Activated CD4-positive, alpha-beta memory T cell treated with anti-CD3 and anti-CD28 coated beads for 36 hours (primary cell): ENCODE measurements around the gene CHI3L1. TPM values are rescaled to one million over a fixed set of nuclear protein-coding genes. Genes with fewer than 3 reads are reported as not detected.

Experiments used
- CTCF ChIA-PET: fragments of 350-600 bp; sonication (Branson Sonifier 250); formaldehyde crosslinking; loops from one replicate; lab custom pipeline; 2021; ENCODE audit warnings: antibody characterized with exemption, inconsistent platforms; lab: Charles Lee
- POLR2A ChIA-PET: fragments of 350-600 bp; sonication (Branson Sonifier 250); formaldehyde crosslinking; loops from one replicate; lab custom pipeline; 2021; ENCODE audit warnings: antibody characterized with exemption; lab: Charles Lee
- DNase-seq: peaks from one replicate; pipeline ENCODE4 v3.0.0-alpha.2; 2020
- H3K27ac Mint-ChIP-seq: one replicate; pipeline ENCODE4 v1.8.0; 2021; ENCODE audit warnings: mixed read lengths
- H3K27me3 Mint-ChIP-seq: one replicate; pipeline ENCODE4 v1.8.0; 2021; ENCODE audit warnings: mixed read lengths
- H3K36me3 Mint-ChIP-seq: one replicate; pipeline ENCODE4 v1.8.0; 2021; ENCODE audit warnings: mixed read lengths
- H3K4me1 Mint-ChIP-seq: one replicate; pipeline ENCODE4 v1.8.0; 2021; ENCODE audit warnings: low read depth, mixed read lengths
- H3K4me3 Mint-ChIP-seq: one replicate; pipeline ENCODE4 v1.8.0; 2021; ENCODE audit warnings: mild to moderate bottlenecking, mixed read lengths
- H3K9me3 Mint-ChIP-seq: one replicate; pipeline ENCODE4 v1.8.0; 2021; ENCODE audit warnings: mixed read lengths
- intact Hi-C: fragments of 100-400 bp; cut with micrococcal nuclease; formaldehyde crosslinking; loops from one replicate; pipeline ENCODE4 v1.15.1; 2023
- total RNA-seq, 2 experiments: library from RNA; stranded (reverse); gene quantifications; one replicate each; pipeline ENCODE4 v1.2.3, GENCODE V29; 2021

CHI3L1 gene
- total RNA-seq, 2 experiments from 2014 or later = not detected

DNA sequence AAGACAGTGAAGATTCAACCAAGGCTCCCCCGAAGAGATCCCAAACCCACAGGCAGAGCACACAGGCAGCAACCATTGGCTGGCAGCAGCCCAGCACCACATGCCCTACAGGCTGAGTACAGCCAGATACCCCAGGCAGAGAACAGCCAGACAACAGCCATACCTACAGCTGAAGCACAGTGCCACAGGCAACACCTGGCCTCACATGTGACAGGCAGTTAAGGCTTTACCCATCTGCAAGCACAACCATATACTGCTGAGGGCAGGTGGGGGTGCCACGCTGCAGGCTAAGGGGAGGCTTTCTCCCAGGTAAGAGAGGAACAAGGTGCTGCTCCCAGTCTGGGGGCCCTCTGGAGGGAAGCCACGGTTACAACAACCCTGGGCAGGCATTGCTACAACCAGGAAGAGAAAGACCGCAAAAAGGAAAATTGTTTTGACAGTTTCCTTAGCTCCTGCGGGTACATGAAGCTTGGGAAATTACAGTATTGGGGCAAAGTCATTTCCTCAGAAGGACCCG is 30.7 kb upstream of the CHI3L1 start:
- no peak for DNase-seq
- Mint-ChIP-seq H3K27me3 (peaks cover 8% of the 10 kb centered on the region), H3K36me3 (no peaks in the 10 kb centered on the region), H3K4me1 (no peaks in the 10 kb centered on the region), H3K9me3 (no peaks in the 10 kb centered on the region), H3K27ac (no peak overlapping the region), H3K4me3 (no peak overlapping the region)
- POLR2A ChIA-PET = no interaction called here
- intact Hi-C loops = loop anchor here (2.0 to 5.0 kb wide), 2 partner anchors 45 to 98 kb away; no protein-coding TSS in a partner anchor
- CTCF ChIA-PET = interaction anchor here (0.9 to 13.4 kb wide), 11 partner anchors 11 to 271 kb away, joined by 3 to 248 read pairs (median 14); partner anchors contain the start of gene MYBPH

DNA sequence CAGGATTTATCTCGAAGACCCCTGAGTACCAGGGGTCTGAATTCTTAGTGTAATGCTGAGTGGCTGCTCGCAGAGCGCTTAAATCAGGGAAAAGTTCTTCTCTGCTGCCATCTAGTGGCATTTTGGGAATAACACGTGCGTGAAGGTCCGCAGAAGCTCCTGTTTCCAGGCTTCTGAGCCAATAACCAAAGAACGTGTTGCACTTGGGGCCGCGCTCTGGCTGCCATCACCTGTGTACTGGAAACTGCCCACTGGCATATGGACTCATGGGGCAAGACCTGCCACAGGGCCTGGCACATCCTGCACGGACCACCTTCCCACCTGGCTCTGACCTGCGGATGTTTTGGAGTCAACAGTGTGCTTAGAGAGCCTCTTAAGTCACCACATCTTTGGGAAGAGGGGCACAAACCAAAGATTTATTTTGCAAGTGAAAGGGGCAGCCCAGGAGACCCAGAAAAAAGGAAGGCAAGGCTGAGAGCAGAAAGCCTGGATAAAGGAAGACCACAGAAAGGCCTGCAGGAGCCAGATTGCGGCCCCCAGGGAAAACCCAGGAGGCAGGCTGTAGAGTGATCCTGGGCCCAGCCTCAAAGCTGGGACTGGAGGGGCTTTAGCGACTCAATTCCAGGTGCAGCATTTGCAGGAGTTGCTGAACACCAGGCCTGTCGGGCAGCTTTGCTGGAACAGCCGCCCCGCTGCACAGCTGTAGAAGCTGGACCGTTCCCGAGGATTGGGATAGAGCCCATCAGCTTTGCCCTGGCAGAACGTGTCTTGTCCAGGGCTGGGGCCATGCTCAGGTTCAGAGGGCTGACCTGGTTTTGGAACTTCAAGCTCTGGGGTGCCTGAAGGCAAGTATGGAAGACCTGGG is 30.0 kb upstream of the CHI3L1 start:
- ChIA-PET POLR2A (no interaction called here), CTCF (interaction anchor here (0.5 to 13.4 kb wide), 41 partner anchors 8 to 390 kb away, joined by 3 to 248 read pairs (median 4); no protein-coding TSS in a partner anchor)
- peak; percentile 56 for DNase-seq
- no peak overlapping the region for H3K4me3 Mint-ChIP-seq
- H3K27me3 Mint-ChIP-seq = peaks cover 8% of the 10 kb centered on the region
- intact Hi-C loops = loop anchor here (1.0 to 5.0 kb wide), 3 partner anchors 44 to 177 kb away; no protein-coding TSS in a partner anchor
- H3K27ac Mint-ChIP-seq = no peak overlapping the region
- H3K36me3 Mint-ChIP-seq = no peaks in the 10 kb centered on the region
- no peaks in the 10 kb centered on the region for H3K9me3 Mint-ChIP-seq
- no peaks in the 10 kb centered on the region for H3K4me1 Mint-ChIP-seq

DNA sequence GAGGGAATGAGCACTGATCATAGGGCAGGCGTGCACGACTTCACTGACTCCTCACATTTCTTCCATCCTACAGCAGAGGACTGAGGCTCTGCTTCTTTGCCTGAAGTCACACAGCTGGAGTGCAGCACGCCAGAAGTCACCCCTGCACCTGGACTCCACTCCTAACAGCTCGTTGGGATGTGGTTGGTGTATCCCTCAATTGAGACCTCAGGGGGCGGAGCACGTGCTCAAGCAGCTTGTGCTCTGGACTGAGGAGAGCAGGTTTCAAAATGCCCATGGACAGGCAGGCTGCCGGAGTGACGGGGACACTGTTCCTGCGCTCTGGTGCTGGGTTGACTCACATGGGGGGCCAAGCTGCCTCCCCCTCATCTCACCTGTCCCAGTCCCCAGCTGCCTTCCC is 29.1 kb upstream of the CHI3L1 start:
- intact Hi-C loops = loop anchor here (5.0 kb wide), 1 partner anchor 43 kb away; no protein-coding TSS in a partner anchor
- Mint-ChIP-seq H3K27me3 (peaks cover 8% of the 10 kb centered on the region), H3K9me3 (no peaks in the 10 kb centered on the region), H3K27ac (no peak overlapping the region), H3K4me3 (no peak overlapping the region), H3K36me3 (no peaks in the 10 kb centered on the region), H3K4me1 (no peaks in the 10 kb centered on the region)
- DNase-seq = no peak
- ChIA-PET POLR2A (no interaction called here), CTCF (interaction anchor here (0.8 to 13.4 kb wide), 33 partner anchors 8 to 312 kb away, joined by 3 to 248 read pairs (median 4); no protein-coding TSS in a partner anchor)

DNA sequence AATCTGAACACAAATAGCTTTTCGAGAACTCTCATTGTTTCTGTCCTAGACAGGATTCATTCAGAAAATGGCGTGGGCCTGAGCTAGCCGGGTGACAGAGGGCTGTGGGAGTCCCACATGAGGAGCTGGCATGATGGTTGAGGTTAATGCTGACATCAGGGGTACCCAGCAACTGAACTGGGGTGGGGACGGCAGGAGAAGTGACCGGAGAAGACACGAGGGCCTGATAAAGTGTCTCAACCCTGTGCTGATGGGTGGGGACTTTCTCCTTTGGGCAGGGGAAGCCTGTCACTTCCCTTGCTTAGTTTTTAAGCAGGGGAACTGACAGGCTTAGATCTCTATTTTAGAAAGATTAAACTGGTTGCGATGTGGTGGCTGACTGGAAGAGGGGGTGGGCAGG is 28.4 kb upstream of the CHI3L1 start:
- Mint-ChIP-seq H3K9me3 (no peaks in the 10 kb centered on the region), H3K4me1 (no peaks in the 10 kb centered on the region), H3K36me3 (no peaks in the 10 kb centered on the region), H3K4me3 (no peak overlapping the region), H3K27me3 (peaks cover 10% of the 10 kb centered on the region), H3K27ac (no peak overlapping the region)
- POLR2A ChIA-PET = interaction anchor here (0.6 kb wide), 1 partner anchor 161 kb away, joined by 6 read pairs; no protein-coding TSS in a partner anchor
- CTCF ChIA-PET = interaction anchor here (0.7 to 13.4 kb wide), 13 partner anchors 9 to 313 kb away, joined by 3 to 248 read pairs (median 12); no protein-coding TSS in a partner anchor
- no peak for DNase-seq
- intact Hi-C loops = loop anchor here (5.0 kb wide), 1 partner anchor 43 kb away; no protein-coding TSS in a partner anchor

DNA sequence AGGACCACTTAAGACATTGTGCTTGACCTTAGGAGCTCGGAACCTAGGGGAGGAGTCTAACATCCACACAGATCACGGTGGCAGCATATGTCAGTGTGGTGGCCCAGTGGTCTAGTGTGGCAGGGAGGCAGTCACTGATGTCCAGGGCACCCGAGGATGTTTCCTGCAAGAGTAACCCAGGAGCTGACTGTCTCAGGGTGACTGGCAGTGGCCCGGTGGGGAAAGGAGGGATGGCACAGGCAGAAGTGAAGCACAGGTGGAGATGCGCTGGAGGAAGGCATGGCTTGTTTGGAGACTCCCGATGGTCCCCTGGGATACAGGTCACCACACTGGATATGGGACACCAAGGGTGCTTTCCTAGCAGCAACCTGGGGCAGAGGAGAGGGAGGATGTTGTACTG is 26.6 kb upstream of the CHI3L1 start:
- POLR2A ChIA-PET = no interaction called here
- CTCF ChIA-PET = interaction anchor here (13.4 kb wide), 1 partner anchor 174 kb away, joined by 248 read pairs; no protein-coding TSS in a partner anchor
- H3K4me1 Mint-ChIP-seq = no peaks in the 10 kb centered on the region

DNA sequence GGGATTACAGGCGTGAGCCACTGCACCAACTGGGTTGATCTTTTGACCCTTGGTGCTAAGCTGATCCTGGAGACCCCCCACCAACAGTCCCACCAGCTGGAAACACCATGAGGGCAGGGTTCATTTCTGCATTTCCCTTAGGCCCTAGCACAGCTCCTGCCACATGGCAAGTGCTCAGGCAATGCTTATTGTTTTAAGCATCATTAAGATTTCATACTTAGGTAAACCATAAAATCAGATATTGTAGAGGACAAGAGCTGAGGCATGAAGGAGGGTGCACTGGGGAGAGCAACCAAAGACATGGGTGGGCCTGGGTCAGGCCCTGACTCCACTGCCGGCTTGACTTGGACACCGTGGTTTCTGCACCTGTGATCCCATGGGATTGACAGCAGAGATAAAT is 25.3 kb upstream of the CHI3L1 start:
- Mint-ChIP-seq H3K27ac (no peak overlapping the region), H3K4me3 (no peak overlapping the region), H3K36me3 (no peaks in the 10 kb centered on the region), H3K27me3 (peaks cover 5% of the 10 kb centered on the region), H3K4me1 (no peaks in the 10 kb centered on the region), H3K9me3 (no peaks in the 10 kb centered on the region)
- no peak for DNase-seq
- ChIA-PET POLR2A (no interaction called here), CTCF (interaction anchor here (1.1 to 13.4 kb wide), 3 partner anchors 39 to 173 kb away, joined by 4 to 248 read pairs (median 6); no protein-coding TSS in a partner anchor)
- intact Hi-C loops = no loop called here

More for the DNA sequence above, 26.6 kb upstream of the CHI3L1 start:
- intact Hi-C loops = no loop called here
- Mint-ChIP-seq H3K4me3 (no peak overlapping the region), H3K9me3 (no peaks in the 10 kb centered on the region), H3K27ac (no peak overlapping the region), H3K36me3 (no peaks in the 10 kb centered on the region), H3K27me3 (peaks cover 6% of the 10 kb centered on the region)
- no peak for DNase-seq

DNA sequence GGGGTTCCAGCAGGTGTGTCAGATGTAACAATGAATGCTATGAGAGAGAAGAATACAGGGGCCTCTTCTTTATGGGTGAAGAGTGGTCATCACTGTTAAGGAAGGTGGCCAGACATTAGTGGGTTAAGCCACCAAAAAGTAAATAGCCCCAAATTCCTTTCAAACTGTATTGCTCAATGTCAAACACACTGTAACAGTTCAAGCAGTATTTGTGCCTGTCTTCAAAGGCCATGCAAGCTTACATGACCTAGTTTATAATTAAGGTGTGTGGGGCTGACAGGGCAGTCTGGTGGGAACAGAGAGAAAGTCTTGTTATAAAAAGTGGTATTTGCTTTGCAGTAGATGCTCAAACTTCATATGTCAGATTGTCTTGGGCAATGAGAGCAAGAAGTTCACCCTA is 24.5 kb upstream of the CHI3L1 start:
- peaks cover 2% of the 10 kb centered on the region for H3K27me3 Mint-ChIP-seq
- no peaks in the 10 kb centered on the region for H3K9me3 Mint-ChIP-seq
- POLR2A ChIA-PET = no interaction called here
- H3K4me3 Mint-ChIP-seq = no peak overlapping the region
- intact Hi-C loops = no loop called here
- CTCF ChIA-PET = interaction anchor here (1.1 to 13.4 kb wide), 3 partner anchors 38 to 172 kb away, joined by 4 to 248 read pairs (median 6); no protein-coding TSS in a partner anchor
- no peaks in the 10 kb centered on the region for H3K4me1 Mint-ChIP-seq
- H3K36me3 Mint-ChIP-seq = no peaks in the 10 kb centered on the region
- no peak for DNase-seq
- H3K27ac Mint-ChIP-seq = no peak overlapping the region

DNA sequence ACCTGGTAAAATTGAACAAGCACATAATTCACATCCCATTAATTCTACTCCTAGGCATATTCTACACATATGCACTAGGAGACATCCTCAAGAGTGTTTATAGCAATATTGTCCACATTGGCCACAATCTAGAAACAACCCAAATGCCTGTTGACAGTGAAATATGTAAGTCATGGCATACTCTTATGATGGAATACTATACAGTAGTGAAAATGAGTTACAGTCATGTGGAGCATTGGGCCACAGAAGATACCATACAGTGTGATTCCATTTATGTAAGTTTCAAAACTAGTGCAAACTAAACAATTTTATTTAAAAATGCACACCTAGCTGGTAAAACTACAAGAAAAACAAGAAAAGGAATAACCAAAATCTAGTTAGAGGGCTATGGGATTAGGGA is 23.8 kb upstream of the CHI3L1 start:
- ChIA-PET POLR2A (no interaction called here), CTCF (interaction anchor here (2.2 to 13.4 kb wide), 2 partner anchors 57 to 172 kb away, joined by 6 to 248 read pairs; no protein-coding TSS in a partner anchor)
- no peak for DNase-seq
- no peak overlapping the region for H3K4me3 Mint-ChIP-seq
- intact Hi-C loops = no loop called here
- H3K36me3 Mint-ChIP-seq = no peaks in the 10 kb centered on the region
- H3K27ac Mint-ChIP-seq = no peak overlapping the region
- H3K27me3 Mint-ChIP-seq = peaks cover 2% of the 10 kb centered on the region
- no peaks in the 10 kb centered on the region for H3K9me3 Mint-ChIP-seq
- no peaks in the 10 kb centered on the region for H3K4me1 Mint-ChIP-seq

DNA sequence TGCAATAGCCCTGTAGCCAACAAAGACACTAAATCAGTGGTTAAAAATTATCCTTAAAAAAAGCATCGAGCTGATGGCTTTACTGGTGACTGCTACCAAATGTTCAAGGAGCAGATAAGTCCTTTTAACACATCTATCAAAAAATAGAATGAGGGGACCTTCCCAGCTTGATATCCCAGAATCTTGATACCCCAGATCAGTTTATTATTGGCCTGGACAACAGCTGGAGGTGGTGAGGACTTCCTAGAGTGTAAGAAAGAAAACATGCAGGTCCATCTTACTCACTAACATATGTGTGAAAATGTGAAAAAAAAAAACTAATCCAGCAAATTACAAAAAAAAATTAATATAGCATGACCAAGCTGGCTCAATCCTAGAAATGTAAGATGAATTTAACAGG is 21.7 kb upstream of the CHI3L1 start:
- CTCF ChIA-PET = interaction anchor here (1.0 kb wide), 1 partner anchor 8 kb away, joined by 7 read pairs; no protein-coding TSS in a partner anchor
- Mint-ChIP-seq H3K36me3 (no peaks in the 10 kb centered on the region), H3K4me3 (no peak overlapping the region), H3K4me1 (no peaks in the 10 kb centered on the region), H3K27me3 (peaks cover 2% of the 10 kb centered on the region), H3K27ac (no peak overlapping the region), H3K9me3 (no peaks in the 10 kb centered on the region)
- intact Hi-C loops = no loop called here
- DNase-seq = no peak
- POLR2A ChIA-PET = no interaction called here

DNA sequence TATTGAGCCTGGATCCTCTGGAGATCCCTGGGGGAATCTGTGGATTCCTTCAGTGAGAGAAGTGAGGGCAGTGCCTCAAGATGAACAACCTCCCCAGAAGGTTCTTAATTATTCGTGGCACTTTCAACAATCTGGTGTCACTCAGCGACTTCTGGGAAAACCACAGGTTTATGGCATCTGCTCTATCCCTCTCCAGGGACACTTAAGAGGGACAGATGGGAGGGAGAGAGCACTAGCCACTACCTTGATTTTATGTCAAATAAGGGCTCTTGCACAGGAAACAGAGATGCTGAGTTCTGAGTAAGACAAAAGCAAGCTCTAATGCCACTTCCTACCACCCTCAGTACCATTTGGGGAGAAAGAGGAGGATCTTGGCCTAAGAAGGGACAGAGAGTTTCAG is 21.2 kb upstream of the CHI3L1 start:
- H3K36me3 Mint-ChIP-seq = no peaks in the 10 kb centered on the region
- no peak overlapping the region for H3K27ac Mint-ChIP-seq
- POLR2A ChIA-PET = no interaction called here
- H3K4me1 Mint-ChIP-seq = no peaks in the 10 kb centered on the region
- CTCF ChIA-PET = interaction anchor here (1.0 kb wide), 1 partner anchor 8 kb away, joined by 7 read pairs; no protein-coding TSS in a partner anchor
- H3K27me3 Mint-ChIP-seq = peaks cover 4% of the 10 kb centered on the region
- no peak for DNase-seq
- H3K9me3 Mint-ChIP-seq = no peaks in the 10 kb centered on the region
- intact Hi-C loops = no loop called here
- no peak overlapping the region for H3K4me3 Mint-ChIP-seq

DNA sequence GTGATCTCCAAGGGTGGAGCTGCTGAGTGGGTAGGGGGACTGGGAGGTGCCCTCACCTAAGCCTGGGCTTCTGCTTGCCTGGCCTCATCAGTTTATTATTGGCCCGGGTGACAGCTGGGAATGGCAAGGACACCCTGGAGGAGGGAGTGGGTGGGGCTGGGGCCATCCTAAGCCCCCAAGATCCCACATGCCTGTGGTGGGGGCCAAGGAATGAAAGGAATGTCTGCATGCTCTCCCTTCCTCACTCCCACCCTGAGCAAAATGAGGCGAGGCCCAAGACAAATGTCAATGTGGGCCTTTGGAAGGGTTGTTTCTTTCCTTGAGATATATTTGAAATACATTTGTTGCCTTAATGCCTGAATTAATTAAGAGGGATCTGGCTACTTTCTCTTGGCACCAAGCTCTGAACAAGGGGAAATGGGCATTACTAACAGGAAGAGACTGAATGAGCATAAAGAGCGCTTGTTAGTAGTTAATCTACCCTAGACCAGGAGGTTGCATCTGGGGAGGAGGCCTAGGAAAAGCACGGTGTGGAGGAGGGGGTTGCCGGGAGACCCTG is 19.7 kb upstream of the CHI3L1 start:
- POLR2A ChIA-PET = no interaction called here
- intact Hi-C loops = no loop called here
- Mint-ChIP-seq H3K4me1 (no peaks in the 10 kb centered on the region), H3K27ac (no peak overlapping the region), H3K4me3 (no peak overlapping the region), H3K27me3 (peaks cover 8% of the 10 kb centered on the region), H3K9me3 (no peaks in the 10 kb centered on the region), H3K36me3 (no peaks in the 10 kb centered on the region)
- CTCF ChIA-PET = interaction anchor here (2.4 to 2.7 kb wide), 2 partner anchors 10 to 167 kb away, joined by 6 to 14 read pairs; no protein-coding TSS in a partner anchor
- no peak for DNase-seq
